Measurements from ENCODE around the gene PDZD4.

- no peak for TF ChIP-seq POLR2A (IDR thresholded peaks at IDR 0.05)
- TF ChIP-seq CTCF (IDR thresholded peaks at IDR 0.05), result no peak
- TF ChIP-seq EP300 (IDR thresholded peaks at IDR 0.05), result no peak
- TF ChIP-seq POLR2AphosphoS5 (IDR thresholded peaks at IDR 0.05), result no peak
These were observed 59.5 kb downstream of the PDZD4 start for GRCh38 chrX:153770601-153771414.
